ENCODE measurements around the gene INPP5J.

DNA sequence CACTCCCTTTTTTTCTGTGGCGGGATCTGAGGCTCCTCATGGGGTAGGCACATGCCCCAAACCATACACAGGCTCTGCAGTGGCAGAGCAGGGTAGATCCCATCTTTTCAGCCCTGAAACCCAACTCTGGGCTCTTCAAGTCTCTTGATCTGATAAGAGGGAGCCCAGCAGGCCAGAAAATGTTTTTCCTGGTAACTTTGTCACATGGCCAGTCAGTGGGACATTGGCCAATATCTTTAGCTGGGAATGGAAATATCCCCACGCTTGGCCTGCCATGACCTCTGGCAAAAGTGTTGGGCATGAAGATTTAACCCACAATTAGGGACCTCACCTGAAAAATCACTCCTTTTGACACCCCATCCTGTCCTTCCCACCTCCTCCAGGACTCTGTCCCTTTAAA lies 8.1 kb downstream of the INPP5J start:
- TF ChIP-seq, protein P1, sequence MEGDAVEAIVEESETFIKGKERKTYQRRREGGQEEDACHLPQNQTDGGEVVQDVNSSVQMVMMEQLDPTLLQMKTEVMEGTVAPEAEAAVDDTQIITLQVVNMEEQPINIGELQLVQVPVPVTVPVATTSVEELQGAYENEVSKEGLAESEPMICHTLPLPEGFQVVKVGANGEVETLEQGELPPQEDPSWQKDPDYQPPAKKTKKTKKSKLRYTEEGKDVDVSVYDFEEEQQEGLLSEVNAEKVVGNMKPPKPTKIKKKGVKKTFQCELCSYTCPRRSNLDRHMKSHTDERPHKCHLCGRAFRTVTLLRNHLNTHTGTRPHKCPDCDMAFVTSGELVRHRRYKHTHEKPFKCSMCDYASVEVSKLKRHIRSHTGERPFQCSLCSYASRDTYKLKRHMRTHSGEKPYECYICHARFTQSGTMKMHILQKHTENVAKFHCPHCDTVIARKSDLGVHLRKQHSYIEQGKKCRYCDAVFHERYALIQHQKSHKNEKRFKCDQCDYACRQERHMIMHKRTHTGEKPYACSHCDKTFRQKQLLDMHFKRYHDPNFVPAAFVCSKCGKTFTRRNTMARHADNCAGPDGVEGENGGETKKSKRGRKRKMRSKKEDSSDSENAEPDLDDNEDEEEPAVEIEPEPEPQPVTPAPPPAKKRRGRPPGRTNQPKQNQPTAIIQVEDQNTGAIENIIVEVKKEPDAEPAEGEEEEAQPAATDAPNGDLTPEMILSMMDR (conservative IDR thresholded peaks at IDR 0.05 in 1 of 2, IDR thresholded peaks at IDR 0.05 in 1 of 2; ENCODE audit: low read depth in 1 of 2, low read length in 2 of 2), result no peak
- no peak for TF ChIP-seq EZH2 (IDR thresholded peaks at IDR 0.05; ENCODE audit: low read length, missing control alignments)

Data from fibroblast of lung (primary cell).